GM12865 (cell line): ENCODE data around the gene ZFAND2B.

Source experiments
- DNase-seq: peaks from one replicate; pipeline ENCODE4 v3.0.0; 2010; ENCODE audit warnings: low read depth
- H3K4me3 ChIP-seq: 2 replicates; pipeline ENCODE4 v1.5.1; 2011; ENCODE audit warnings: mild to moderate bottlenecking, low read depth, low read length, control low read depth
- TF ChIP-seq, protein P1 (sequence below): IDR thresholded peaks from 2 replicates; pipeline ENCODE4 v1.5.1; 2011; ENCODE audit warnings: low read length, control low read depth, low read depth, inconsistent platforms; ENCODE audit not compliant: insufficient read depth; ENCODE audit errors: missing control alignments

Gene ZFAND2B

GRCh38 chr2:219218217-219218731, 11.7 kb downstream of the ZFAND2B start:
- TF ChIP-seq, protein P1, sequence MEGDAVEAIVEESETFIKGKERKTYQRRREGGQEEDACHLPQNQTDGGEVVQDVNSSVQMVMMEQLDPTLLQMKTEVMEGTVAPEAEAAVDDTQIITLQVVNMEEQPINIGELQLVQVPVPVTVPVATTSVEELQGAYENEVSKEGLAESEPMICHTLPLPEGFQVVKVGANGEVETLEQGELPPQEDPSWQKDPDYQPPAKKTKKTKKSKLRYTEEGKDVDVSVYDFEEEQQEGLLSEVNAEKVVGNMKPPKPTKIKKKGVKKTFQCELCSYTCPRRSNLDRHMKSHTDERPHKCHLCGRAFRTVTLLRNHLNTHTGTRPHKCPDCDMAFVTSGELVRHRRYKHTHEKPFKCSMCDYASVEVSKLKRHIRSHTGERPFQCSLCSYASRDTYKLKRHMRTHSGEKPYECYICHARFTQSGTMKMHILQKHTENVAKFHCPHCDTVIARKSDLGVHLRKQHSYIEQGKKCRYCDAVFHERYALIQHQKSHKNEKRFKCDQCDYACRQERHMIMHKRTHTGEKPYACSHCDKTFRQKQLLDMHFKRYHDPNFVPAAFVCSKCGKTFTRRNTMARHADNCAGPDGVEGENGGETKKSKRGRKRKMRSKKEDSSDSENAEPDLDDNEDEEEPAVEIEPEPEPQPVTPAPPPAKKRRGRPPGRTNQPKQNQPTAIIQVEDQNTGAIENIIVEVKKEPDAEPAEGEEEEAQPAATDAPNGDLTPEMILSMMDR = no peak
- H3K4me3 ChIP-seq = peak overlapping the region; percentile 85
- no peak for DNase-seq

DNA sequence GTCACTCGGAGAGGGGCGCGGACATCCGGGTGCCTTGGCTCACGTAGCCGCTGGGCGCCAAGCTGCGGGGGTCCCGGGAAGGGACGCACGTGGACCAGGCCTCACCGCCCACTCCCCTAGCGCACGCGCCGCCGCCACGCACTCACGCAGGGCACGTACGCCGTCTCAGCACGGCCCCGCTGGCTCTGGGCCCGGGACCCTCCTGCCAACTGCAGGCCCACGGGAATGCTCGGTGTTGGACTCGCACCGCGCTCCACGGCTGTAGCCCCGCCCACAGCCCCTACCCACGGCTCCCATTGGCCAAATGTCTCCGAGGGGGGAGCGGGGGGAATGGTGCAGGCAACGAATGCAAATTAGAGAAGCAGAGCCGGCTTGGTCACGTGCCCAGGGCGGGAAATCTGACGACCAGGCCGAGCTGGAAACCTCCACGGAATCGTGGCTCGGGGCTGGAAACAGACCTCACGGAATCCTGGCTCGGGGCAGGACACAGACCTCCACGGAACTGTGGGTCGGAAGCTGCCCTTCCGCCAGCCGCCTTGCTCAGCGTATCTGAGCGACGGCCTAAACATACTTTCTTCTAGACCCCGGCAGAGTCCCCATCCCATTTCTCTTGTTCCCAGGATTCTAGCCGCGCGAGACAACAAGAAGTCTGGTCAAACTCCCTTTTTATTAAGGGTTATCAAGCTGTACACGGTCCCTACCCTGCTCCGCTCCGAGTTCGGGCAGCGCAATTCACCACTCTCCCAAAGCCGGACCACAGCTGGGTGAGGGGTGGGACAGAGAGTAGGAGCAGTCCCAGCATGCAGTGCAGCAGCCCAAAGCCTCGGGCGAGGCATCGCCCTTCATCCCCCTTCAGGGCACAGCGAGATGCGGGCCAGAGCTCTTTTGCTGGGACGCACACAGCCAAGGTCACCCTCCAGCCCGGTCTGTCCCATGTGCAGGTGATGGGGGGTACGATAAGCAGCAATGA, 12.4 kb downstream of the ZFAND2B start, which contains the start of gene ABCB6:
ABCB6 (minus strand) TSS at position 227 of the 970 bp plus-strand sequence. CDS start 285 bp downstream, outside the sequence.
- DNase-seq = peak; percentile 92
- peak within 1 kb of the TSS; percentile 85 for H3K4me3 ChIP-seq
- TF ChIP-seq, protein P1 = no peak

DNA sequence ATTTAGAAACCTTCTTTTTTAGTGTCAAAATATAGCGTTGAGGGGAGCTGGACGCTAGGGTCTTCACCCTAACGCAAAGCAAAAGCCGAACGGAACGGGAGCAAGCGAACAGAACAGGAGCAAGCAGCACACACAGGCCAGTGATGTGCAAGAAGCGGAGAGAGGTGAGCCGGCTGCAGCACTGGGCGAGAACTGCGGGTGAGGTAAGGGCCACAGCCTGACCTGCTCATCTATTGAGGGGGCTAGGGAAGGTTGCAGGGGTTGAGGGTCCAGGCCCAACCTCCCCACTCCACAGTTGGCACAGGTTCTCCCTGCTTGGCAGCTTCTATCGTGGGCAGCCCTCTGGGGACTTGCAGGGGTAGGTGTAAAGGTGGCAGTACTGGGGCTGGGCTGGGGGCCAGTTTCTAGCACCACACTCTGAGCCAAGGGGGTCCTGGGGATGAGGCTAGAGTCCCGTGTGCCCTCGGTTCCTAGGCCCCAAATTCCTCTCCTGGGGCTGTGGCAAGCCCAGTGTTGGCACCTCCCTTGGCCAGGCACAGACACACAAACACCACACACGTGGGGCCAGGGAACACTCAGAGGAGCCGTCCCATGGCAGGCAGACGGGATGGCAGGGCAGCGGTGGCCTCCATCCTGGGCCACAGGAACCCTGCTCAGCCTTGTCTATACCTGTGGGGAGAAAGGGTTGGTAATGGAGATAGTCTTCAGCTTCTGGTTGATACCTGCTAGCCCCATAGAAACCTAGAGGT, 13.4 kb downstream of the ZFAND2B start:
- TF ChIP-seq, protein P1 = no peak
- no peak for DNase-seq
- no peak overlapping the region for H3K4me3 ChIP-seq

GRCh38 chr2:219220652-219221402, 14.2 kb downstream of the ZFAND2B start:
- TF ChIP-seq, protein P1 = no peak
- no peak overlapping the region for H3K4me3 ChIP-seq
- DNase-seq = no peak

- TF ChIP-seq, protein P1 = no peak
- no peak for DNase-seq
- H3K4me3 ChIP-seq = no peak overlapping the region
Measured at GRCh38 chr2:219221957-219222518, 15.5 kb downstream of the ZFAND2B start.
